Common myeloid progenitor, CD34-positive (primary cell): ENCODE measurements around the gene OSBPL10.

Experiments used
- CTCF ChIA-PET: fragments of 350-600 bp; sonication (Branson Sonifier 250); formaldehyde crosslinking; loops from one replicate; lab custom pipeline; 2021; ENCODE audit warnings: antibody characterized with exemption; lab: Charles Lee
- POLR2A ChIA-PET: fragments of 350-600 bp; sonication (Branson Sonifier 250); formaldehyde crosslinking; loops from one replicate; lab custom pipeline; 2021; ENCODE audit warnings: antibody characterized with exemption; lab: Charles Lee
- DNase-seq, 3 donors: peaks; one replicate each; pipeline versions ENCODE4 v3.0.0 to v3.0.0-alpha.2; 2013
- H3K27ac ChIP-seq, 2 experiments: 1 replicate in 1 of 2; 2 replicates in 1 of 2; pipeline ENCODE4 v1.7.0; 2013; ENCODE audit warnings: inconsistent platforms in 2 of 2, low read length in 2 of 2, mild to moderate bottlenecking in 2 of 2, low read depth in 1 of 2, moderate library complexity in 1 of 2; ENCODE audit not compliant: severe bottlenecking in 2 of 2, insufficient read depth in 1 of 2, poor library complexity in 1 of 2
- H3K27me3 ChIP-seq, 5 experiments: replicated peaks in 2 of 5; 1 replicate in 3 of 5; 2 replicates in 2 of 5; pipeline versions ENCODE4 v1.6.1 to v1.7.0; 2013; ENCODE audit warnings: low read length in 4 of 5, mild to moderate bottlenecking in 2 of 5, moderate library complexity in 2 of 5, inconsistent platforms in 1 of 5; ENCODE audit not compliant: insufficient read depth in 5 of 5, control insufficient read depth in 4 of 5
- H3K36me3 ChIP-seq, 4 experiments: 1 replicate in 2 of 4; 2 replicates in 2 of 4; pipeline versions ENCODE4 v1.6.1 to v1.7.0; 2013; ENCODE audit warnings: low read length in 3 of 4, control low read depth in 1 of 4, mild to moderate bottlenecking in 1 of 4; ENCODE audit not compliant: control insufficient read depth in 4 of 4, insufficient read depth in 4 of 4
- H3K4me1 ChIP-seq, 4 experiments: 1 replicate in 3 of 4; 2 replicates in 1 of 4; pipeline versions ENCODE4 v1.6.1 to v1.7.1; 2013; ENCODE audit warnings: low read length in 3 of 4, mild to moderate bottlenecking in 3 of 4, control low read depth in 1 of 4, inconsistent platforms in 1 of 4, moderate library complexity in 1 of 4; ENCODE audit not compliant: control insufficient read depth in 4 of 4, insufficient read depth in 4 of 4; ENCODE audit errors: control extremely low read depth in 1 of 4
- H3K4me3 ChIP-seq, 7 experiments: 1 replicate in 4 of 7; 2 replicates in 3 of 7; pipeline versions ENCODE4 v1.5.1 to v1.7.0; 2013; ENCODE audit warnings: mild to moderate bottlenecking in 7 of 7, low read length in 6 of 7, moderate library complexity in 6 of 7, inconsistent platforms in 2 of 7, low read depth in 2 of 7, control low read depth in 1 of 7; ENCODE audit not compliant: insufficient read depth in 4 of 7, control insufficient read depth in 1 of 7; ENCODE audit errors: extremely low read depth in 1 of 7
- H3K9me3 ChIP-seq, 5 experiments: 1 replicate in 4 of 5; 2 replicates in 1 of 5; pipeline versions ENCODE4 v1.6.1 to v1.7.1; 2013; ENCODE audit warnings: low read length in 4 of 5, mild to moderate bottlenecking in 2 of 5, inconsistent platforms in 1 of 5, low read depth in 1 of 5, moderate library complexity in 1 of 5; ENCODE audit not compliant: control insufficient read depth in 4 of 5, insufficient read depth in 2 of 5; ENCODE audit errors: control extremely low read depth in 1 of 5
- WGBS: methylation state at CpG from one replicate; pipeline ENCODE4 v1.1.5; 2013; ENCODE audit not compliant: insufficient coverage; 5-methylcytosine and 5-hydroxymethylcytosine counted together

The OSBPL10 gene

DNA sequence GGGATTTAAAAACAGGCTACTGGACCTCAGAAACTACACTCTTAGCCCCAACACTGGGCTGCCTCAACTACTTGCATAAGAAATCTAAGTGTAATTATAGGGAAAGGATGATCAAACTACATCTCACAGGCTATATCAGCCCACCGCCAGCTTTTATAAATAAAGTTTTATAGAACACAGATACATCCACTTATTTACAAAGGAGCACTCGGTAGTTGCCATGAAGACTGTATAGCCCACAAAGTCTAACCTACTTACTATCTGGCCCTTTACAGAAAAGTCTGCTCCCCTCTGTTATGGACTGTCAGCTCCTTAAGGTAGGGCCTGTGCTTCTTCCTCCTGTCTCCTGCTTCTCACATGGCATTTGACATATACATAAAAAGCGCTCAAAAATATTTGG is 9.5 kb downstream of the OSBPL10 start:
- Histone ChIP-seq H3K36me3 (no peaks in the 10 kb centered on the region), H3K27me3 (peaks cover 0 to 3% (median 0%) of the 10 kb centered on the region in 5 experiments), H3K9me3 (no peaks in the 10 kb centered on the region), H3K27ac (no peak overlapping the region), H3K4me3 (no peak overlapping the region), H3K4me1 (no peaks in the 10 kb centered on the region)
- DNase-seq = no peak
- CTCF ChIA-PET = no interaction called here
- POLR2A ChIA-PET = no interaction called here
- WGBS = 88% methylated on average over 1 of the region's 3 CpGs

DNA sequence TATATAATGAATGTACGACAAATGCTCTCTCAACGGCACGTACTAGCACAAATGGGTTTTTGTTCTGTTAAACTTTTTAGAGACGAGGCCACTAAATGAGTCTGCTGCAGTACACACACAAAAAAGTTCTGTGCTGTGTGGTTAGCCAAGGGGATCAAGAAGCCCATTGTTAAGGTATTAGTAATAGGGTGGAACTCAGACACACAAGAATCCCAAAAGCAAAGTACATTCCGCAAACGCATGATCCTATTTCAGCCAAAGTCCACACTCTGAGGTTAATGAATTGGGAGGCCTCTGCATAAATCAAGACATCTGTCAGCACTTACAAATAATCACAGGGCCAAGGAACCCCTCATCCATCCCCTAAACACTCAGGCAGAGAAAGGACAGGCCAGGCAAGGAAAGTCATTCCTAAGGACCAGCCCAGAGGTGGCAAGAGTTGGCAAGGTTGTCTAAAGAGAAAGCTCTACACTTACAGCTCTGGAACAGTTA is 12.1 kb downstream of the OSBPL10 start:
- Histone ChIP-seq H3K4me3 (no peak overlapping the region), H3K36me3 (no peaks in the 10 kb centered on the region), H3K9me3 (no peaks in the 10 kb centered on the region), H3K4me1 (no peaks in the 10 kb centered on the region), H3K27me3 (no peaks in the 10 kb centered on the region), H3K27ac (no peak overlapping the region)
- 100% methylated on average over 4 of the region's 6 CpGs for WGBS
- ChIA-PET CTCF (no interaction called here), POLR2A (no interaction called here)
- no peak for DNase-seq

DNA sequence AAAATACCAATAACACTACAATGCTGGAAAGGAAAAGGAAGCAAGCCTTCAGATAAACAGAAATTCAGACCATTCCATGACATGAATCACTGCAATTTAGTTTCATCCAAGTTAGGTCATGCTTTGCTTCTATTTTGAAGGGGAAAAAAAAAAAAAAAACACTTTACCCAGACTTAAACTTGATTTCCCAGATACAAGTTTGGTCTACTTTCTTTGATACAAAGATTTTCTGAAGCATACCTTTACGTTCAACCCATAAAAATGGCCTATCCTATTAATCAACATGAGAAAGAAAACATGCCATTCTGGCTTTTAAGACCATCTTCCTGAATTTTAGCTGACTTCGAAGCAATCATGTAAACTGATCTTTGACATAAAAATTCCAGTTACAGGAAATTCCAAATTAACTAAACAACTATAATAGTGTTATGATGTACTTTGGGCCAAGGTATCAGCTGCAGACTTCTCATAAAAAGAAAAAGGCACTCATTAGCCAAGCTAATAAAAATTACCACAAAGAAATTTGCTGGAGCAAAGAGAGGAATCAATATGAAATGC is 12.6 kb downstream of the OSBPL10 start:
- H3K9me3 ChIP-seq = no peaks in the 10 kb centered on the region
- no peak for DNase-seq
- no peak overlapping the region for H3K27ac ChIP-seq
- peaks cover under 1 to 3% (median 2%) of the 10 kb centered on the region in 4 experiments for H3K4me1 ChIP-seq
- CTCF ChIA-PET = no interaction called here
- 91% methylated on average over 1 of the region's 2 CpGs for WGBS
- H3K27me3 ChIP-seq = no peaks in the 10 kb centered on the region
- no peak overlapping the region for H3K4me3 ChIP-seq
- H3K36me3 ChIP-seq = no peaks in the 10 kb centered on the region
- POLR2A ChIA-PET = no interaction called here

DNA sequence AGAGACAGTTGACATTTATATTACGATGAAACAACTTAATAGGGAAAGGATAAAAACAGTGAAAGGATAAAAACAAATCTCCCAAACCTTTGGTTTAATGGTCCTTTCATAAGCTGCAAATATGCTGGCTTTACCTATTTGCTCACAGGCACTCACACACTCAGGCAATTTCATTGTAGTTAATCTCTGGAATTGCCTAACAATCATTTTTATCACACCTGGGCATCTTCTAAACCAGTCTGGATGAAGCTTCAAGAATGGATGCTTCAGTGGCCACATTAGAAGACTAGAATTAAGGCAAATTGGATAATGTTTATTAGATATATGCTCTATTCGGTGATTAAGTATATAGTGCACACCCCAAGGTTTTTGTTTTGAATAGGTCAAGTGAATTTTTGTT is 13.5 kb downstream of the OSBPL10 start:
- Histone ChIP-seq H3K4me1 (peaks cover 4 to 12% (median 9%) of the 10 kb centered on the region in 4 experiments), H3K27ac (no peak overlapping the region), H3K4me3 (no peak overlapping the region), H3K27me3 (no peaks in the 10 kb centered on the region), H3K9me3 (no peaks in the 10 kb centered on the region), H3K36me3 (no peaks in the 10 kb centered on the region)
- no peak for DNase-seq
- POLR2A ChIA-PET = no interaction called here
- WGBS = no CpG with 5 or more reads among the region's 2 CpGs
- CTCF ChIA-PET = no interaction called here

DNA sequence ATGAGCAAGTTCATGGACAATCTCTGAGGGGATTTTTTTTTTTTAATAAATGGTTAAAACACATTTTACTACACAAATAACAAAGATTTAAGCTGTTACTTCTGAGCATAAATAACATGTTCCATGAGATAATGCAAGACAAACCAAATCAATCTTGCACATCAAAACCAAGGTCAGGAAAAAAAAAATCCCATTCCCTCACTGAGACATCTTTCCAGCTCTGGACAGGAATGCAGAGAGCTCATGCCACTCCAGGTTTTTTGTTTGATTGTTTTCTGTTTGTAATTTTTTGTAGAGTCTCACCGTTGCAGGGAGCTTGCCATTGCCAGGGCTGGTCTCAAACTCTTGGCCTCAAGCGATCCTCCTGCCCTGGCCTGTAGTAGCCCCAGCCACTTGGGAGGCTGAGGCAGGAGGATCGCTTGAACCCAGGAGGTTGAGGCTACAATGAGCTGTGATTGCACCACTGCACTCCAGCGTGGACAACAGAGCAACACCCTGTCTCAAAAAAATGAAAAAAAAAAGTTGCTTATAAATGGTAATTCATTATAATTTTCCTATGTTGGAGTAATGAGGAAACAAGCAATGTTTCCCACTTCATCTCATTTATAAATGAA is 14.0 kb downstream of the OSBPL10 start:
- DNase-seq = no peak
- H3K36me3 ChIP-seq = no peaks in the 10 kb centered on the region
- H3K27ac ChIP-seq = no peak overlapping the region
- no peaks in the 10 kb centered on the region for H3K27me3 ChIP-seq
- H3K9me3 ChIP-seq = no peaks in the 10 kb centered on the region
- peaks cover 4 to 15% (median 11%) of the 10 kb centered on the region in 4 experiments for H3K4me1 ChIP-seq
- ChIA-PET CTCF (no interaction called here), POLR2A (no interaction called here)
- WGBS = 100% methylated on average over 1 of the region's 4 CpGs
- no peak overlapping the region for H3K4me3 ChIP-seq

DNA sequence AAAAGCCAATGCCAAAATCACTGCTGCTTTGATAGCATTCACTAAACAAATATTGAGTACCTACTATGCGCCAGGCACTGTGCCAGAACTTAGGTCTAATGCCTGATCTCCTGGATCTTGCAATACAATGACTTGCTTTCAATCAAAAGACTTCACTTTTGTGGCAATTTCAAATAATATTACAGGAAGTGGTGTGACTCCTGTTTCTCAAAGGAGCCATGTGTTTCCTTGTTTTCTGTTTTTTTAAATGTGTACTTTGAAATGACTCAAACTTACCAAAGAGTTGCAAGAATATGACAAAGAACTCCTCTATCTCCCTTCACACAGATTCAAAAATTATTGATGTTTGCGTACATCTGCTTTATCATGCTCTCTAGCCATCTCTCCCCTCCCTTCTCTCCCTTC is 18.3 kb downstream of the OSBPL10 start:
- Histone ChIP-seq H3K27me3 (peaks cover 0 to 4% (median 0%) of the 10 kb centered on the region in 5 experiments), H3K4me3 (no peak overlapping the region), H3K4me1 (peaks cover 4 to 15% (median 11%) of the 10 kb centered on the region in 4 experiments), H3K27ac (no peak overlapping the region), H3K9me3 (no peaks in the 10 kb centered on the region), H3K36me3 (no peaks in the 10 kb centered on the region)
- 14% methylated on average over 2 of the region's 2 CpGs for WGBS
- POLR2A ChIA-PET = no interaction called here
- DNase-seq = peak; percentile 50 to 91 (median 85)
- CTCF ChIA-PET = no interaction called here

DNA sequence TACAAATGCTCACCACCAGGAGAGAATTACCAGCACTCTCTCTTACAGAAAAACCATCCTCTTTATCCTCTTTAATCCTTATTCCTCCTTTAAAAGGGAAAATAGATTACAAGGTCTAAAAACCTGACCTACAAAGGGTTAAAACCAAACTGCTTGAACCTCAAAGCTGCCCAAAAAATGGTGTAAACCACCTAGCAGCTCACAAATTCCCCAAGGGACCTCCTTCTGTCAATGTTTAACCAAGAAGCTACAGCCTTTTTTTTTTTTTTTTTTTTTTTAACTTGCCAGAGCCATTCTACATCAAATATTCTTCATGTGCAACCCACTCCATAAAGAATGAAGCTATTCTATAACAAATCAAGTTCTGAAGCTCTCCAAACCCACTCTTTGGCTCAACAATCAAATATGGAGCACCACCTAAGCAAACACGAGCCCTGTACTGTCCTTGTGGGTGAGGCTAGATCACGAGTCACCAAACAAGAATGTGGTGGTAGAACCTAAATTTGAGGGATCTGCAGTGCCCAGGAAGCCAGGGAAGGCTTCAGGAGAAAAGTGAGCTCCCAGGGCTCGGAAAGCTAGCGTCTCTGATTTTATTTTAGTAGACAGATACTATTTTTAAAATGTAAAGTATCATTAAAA is 20.1 kb downstream of the OSBPL10 start:
- Histone ChIP-seq H3K4me3 (no peak overlapping the region), H3K27ac (no peak overlapping the region), H3K36me3 (no peaks in the 10 kb centered on the region), H3K4me1 (peaks cover 4 to 15% (median 11%) of the 10 kb centered on the region in 4 experiments), H3K9me3 (peaks cover 0 to 4% (median under 1%) of the 10 kb centered on the region in 5 experiments), H3K27me3 (peaks cover 0 to 4% (median 0%) of the 10 kb centered on the region in 5 experiments)
- DNase-seq = no peak
- ChIA-PET POLR2A (no interaction called here), CTCF (no interaction called here)
- WGBS = 100% methylated on average over 1 of the region's 4 CpGs
